ENCODE data around the gene MBP.

GRCh38 chr18:77092104-77093066 is 40.2 kb downstream of the MBP start:
- TF ChIP-seq POLR2A (IDR thresholded peaks at IDR 0.05; ENCODE audit: low read depth, low read length) (no peak), CTCF (conservative IDR thresholded peaks at IDR 0.05; ENCODE audit: low read depth, low read length) (no peak), MAFK (IDR thresholded peaks at IDR 0.05; ENCODE audit: low read depth, low read length) (no peak), CEBPB (IDR thresholded peaks at IDR 0.05; ENCODE audit: low read depth, low read length) (no peak)

Data from IMR-90 (cell line).